HCT116 (cell line): Measurements from ENCODE around the gene P4HA1. TPM values are rescaled to one million over a fixed set of nuclear protein-coding genes. Genes with fewer than 3 reads are reported as not detected.

ENCODE experiments used
- ATAC-seq: fragments of 200-7000 bp; cut with Tn5 transposase; 2 replicates; pipeline ENCODE4 v1.9.1; 2020; ENCODE audit warnings: mild to moderate bottlenecking, moderate library complexity
- BruUV-seq: library from RNA; stranded (reverse); fragments of 400-500 nt; replicated peaks from 2 replicates; lab custom pipeline; 2021; lab: Mats Ljungman, UMichigan
- CTCF ChIA-PET: fragments of 300-600 bp; sonication (Branson Sonifier 250); formaldehyde crosslinking; loops from one replicate; lab custom pipeline; 2021; ENCODE audit warnings: antibody characterized with exemption; lab: Charles Lee
- POLR2A ChIA-PET: fragments of 300-600, 350-600 bp; sonication (Branson Sonifier 250); formaldehyde crosslinking; loops from one replicate; lab custom pipeline; 2021; ENCODE audit warnings: antibody characterized with exemption; lab: Charles Lee
- RAD21 ChIA-PET, 2 experiments: fragments of 300-600 bp; sonication (Branson Sonifier 250); formaldehyde crosslinking; loops; one replicate each; lab custom pipeline; 2023; ENCODE audit warnings: low total read pairs in 2 of 2; ENCODE audit not compliant: uncharacterized antibody in 2 of 2, unreplicated experiment in 2 of 2, low non-redundant PET in 1 of 2; lab: Charles Lee
- DNase-seq: peaks from one replicate; pipeline ENCODE4 v3.0.0-alpha.2; 2010; ENCODE audit warnings: low read depth, low spot score
- H2AFZ ChIP-seq: fragments of 200-600 bp; shearing (Covaris generic), sonication (generic); 2 replicates; pipeline ENCODE4 v1.6.1; 2017; ENCODE audit warnings: low read depth, mixed run types, mixed read lengths, antibody characterized with exemption, low read length; ENCODE audit not compliant: poor library complexity, severe bottlenecking
- H3K27ac ChIP-seq: 2 replicates; pipeline ENCODE4 v1.5.1; 2012; ENCODE audit warnings: low read depth, low read length
- H3K27me3 ChIP-seq: fragments of 200-600 bp; sonication (generic); 2 replicates; pipeline ENCODE4 v1.6.1; 2016; ENCODE audit warnings: mixed run types, low read length, mixed read lengths; ENCODE audit not compliant: insufficient read depth
- H3K36me3 ChIP-seq, 2 experiments: fragments of 200-500 bp in 1 of 2; fragments of 200-600 bp in 1 of 2; sonication (Bioruptor generic) in 1 of 2; sonication (generic) in 1 of 2; 2 replicates each; pipeline versions ENCODE4 v1.5.1 to v1.6.1; 2014 to 2016; ENCODE audit warnings: low read length in 2 of 2, inconsistent platforms in 1 of 2, mixed read lengths in 1 of 2, mixed run types in 1 of 2; ENCODE audit not compliant: insufficient read depth in 2 of 2, control insufficient read depth in 1 of 2
- H3K4me1 ChIP-seq, 2 experiments: fragments of 200-600 bp in 1 of 2; sonication (generic) in 1 of 2; 2 replicates each; pipeline versions ENCODE4 v1.5.1 to v1.6.1; 2012 to 2017; ENCODE audit warnings: low read length in 2 of 2, inconsistent platforms in 1 of 2, mild to moderate bottlenecking in 1 of 2, mixed read lengths in 1 of 2, mixed run types in 1 of 2, moderate library complexity in 1 of 2; ENCODE audit not compliant: insufficient read depth in 2 of 2, control insufficient read depth in 1 of 2
- H3K4me2 ChIP-seq: fragments of 200-600 bp; sonication (generic); 2 replicates; pipeline ENCODE4 v1.6.1; 2017; ENCODE audit warnings: mixed run types, low read length, mixed read lengths
- H3K4me3 ChIP-seq, 2 experiments: fragments of 200-600 bp in 1 of 2; sonication (generic) in 1 of 2; replicated peaks in 1 of 2; 2 replicates each; pipeline ENCODE4 v1.5.1; 2011 to 2016; ENCODE audit warnings: low read length in 2 of 2, control low read depth in 1 of 2, low read depth in 1 of 2, mild to moderate bottlenecking in 1 of 2, mixed read lengths in 1 of 2, mixed run types in 1 of 2
- H3K79me2 ChIP-seq: fragments of 200-600 bp; sonication (generic); 2 replicates; pipeline ENCODE4 v1.6.1; 2017; ENCODE audit warnings: mild to moderate bottlenecking, mixed run types, low read length, moderate library complexity, mixed read lengths; ENCODE audit not compliant: insufficient read depth
- H3K9ac ChIP-seq: fragments of 200-600 bp; sonication (generic); 2 replicates; pipeline ENCODE4 v1.6.1; 2016; ENCODE audit warnings: low read length, mixed read lengths
- H3K9me2 ChIP-seq: fragments of 200-600 bp; sonication (generic), shearing (Covaris generic); 2 replicates; pipeline ENCODE4 v1.6.1; 2017; ENCODE audit warnings: mixed run types, mild to moderate bottlenecking, moderate library complexity; ENCODE audit not compliant: insufficient read depth
- H3K9me3 ChIP-seq, 2 experiments: fragments of 200-500 bp in 1 of 2; fragments of 200-600 bp in 1 of 2; sonication (Bioruptor generic) in 1 of 2; sonication (generic) in 1 of 2; 2 replicates each; pipeline ENCODE4 v1.6.1; 2014 to 2017; ENCODE audit warnings: low read length in 2 of 2, mixed read lengths in 2 of 2, inconsistent platforms in 1 of 2, low read depth in 1 of 2, mild to moderate bottlenecking in 1 of 2, mixed run types in 1 of 2, moderate library complexity in 1 of 2; ENCODE audit not compliant: control insufficient read depth in 1 of 2, insufficient read depth in 1 of 2
- H4K20me1 ChIP-seq: fragments of 200-600 bp; sonication (generic), shearing (Covaris generic); 2 replicates; pipeline ENCODE4 v1.6.1; 2017; ENCODE audit warnings: mixed run types, mild to moderate bottlenecking, moderate library complexity; ENCODE audit not compliant: insufficient read depth
- ATF3 ChIP-seq: IDR thresholded peaks from 2 replicates; pipeline ENCODE4 v1.6.1; 2012
- EZH2 ChIP-seq: fragments of 200-600 bp; sonication (generic); IDR thresholded peaks from 2 replicates; pipeline ENCODE4 v1.6.1; 2017; ENCODE audit warnings: antibody characterized with exemption, mixed run types
- EZH2phosphoT487 ChIP-seq: fragments of 200-600 bp; IDR thresholded peaks from 2 replicates; pipeline ENCODE4 v1.6.1; 2018; ENCODE audit warnings: antibody characterized with exemption, borderline replicate concordance
- FOSL1 ChIP-seq: IDR thresholded peaks from 2 replicates; pipeline ENCODE4 v1.6.1; 2012; ENCODE audit warnings: low read depth
- POLR2AphosphoS5 ChIP-seq: IDR thresholded peaks from 2 replicates; pipeline ENCODE4 v1.6.1; 2011; ENCODE audit warnings: mild to moderate bottlenecking, low read depth, low read length, moderate library complexity
- SIN3A ChIP-seq: IDR thresholded peaks from 2 replicates; pipeline ENCODE4 v1.6.1; 2012; ENCODE audit warnings: low read depth
- YY1 ChIP-seq: IDR thresholded peaks from 2 replicates; pipeline ENCODE4 v1.6.1; 2011; ENCODE audit warnings: low read length, low read depth, moderate library complexity, mild to moderate bottlenecking; ENCODE audit not compliant: insufficient replicate concordance; ENCODE audit errors: extremely low read depth
- ZBTB33 ChIP-seq: IDR thresholded peaks from 2 replicates; pipeline ENCODE4 v1.6.1; 2011; ENCODE audit warnings: mild to moderate bottlenecking, low read length, moderate library complexity; ENCODE audit not compliant: insufficient replicate concordance; ENCODE audit errors: extremely low read depth
- ZNF274 ChIP-seq: fragments of 200-500 bp; sonication (Bioruptor generic); IDR thresholded peaks from 2 replicates; pipeline ENCODE4 v1.6.1; 2014; ENCODE audit warnings: mild to moderate bottlenecking, low read depth, low read length, inconsistent platforms
- intact Hi-C: fragments of 100-400 bp; cut with micrococcal nuclease; formaldehyde crosslinking; loops from 2 replicates; pipeline ENCODE4 v1.10.0; 2022
- total RNA-seq: library from RNA; stranded (reverse); gene quantifications from one replicate; pipeline ENCODE4 v1.2.1, GENCODE V29; 2021; ENCODE audit not compliant: unreplicated experiment
- TF ChIP-seq, protein P1 (sequence below), 3 experiments: fragments of 200-600 bp in 1 of 3; sonication (generic) in 1 of 3; IDR thresholded peaks in 2 of 3; conservative IDR thresholded peaks in 1 of 3; 2 replicates each; pipeline ENCODE4 v1.5.1; 2012 to 2017; ENCODE audit warnings: low read depth in 2 of 3, low read length in 2 of 3, antibody characterized with exemption in 1 of 3, borderline replicate concordance in 1 of 3, control low read depth in 1 of 3, mild to moderate bottlenecking in 1 of 3, mixed read lengths in 1 of 3, mixed run types in 1 of 3, moderate library complexity in 1 of 3; ENCODE audit not compliant: insufficient read depth in 1 of 3
- TF ChIP-seq, protein P2 (sequence below): IDR thresholded peaks from 2 replicates; pipeline ENCODE4 v1.6.1; 2012; ENCODE audit warnings: low read depth

Gene P4HA1
- total RNA-seq, 1 experiment from 2014 or later = 49.7 TPM

DNA sequence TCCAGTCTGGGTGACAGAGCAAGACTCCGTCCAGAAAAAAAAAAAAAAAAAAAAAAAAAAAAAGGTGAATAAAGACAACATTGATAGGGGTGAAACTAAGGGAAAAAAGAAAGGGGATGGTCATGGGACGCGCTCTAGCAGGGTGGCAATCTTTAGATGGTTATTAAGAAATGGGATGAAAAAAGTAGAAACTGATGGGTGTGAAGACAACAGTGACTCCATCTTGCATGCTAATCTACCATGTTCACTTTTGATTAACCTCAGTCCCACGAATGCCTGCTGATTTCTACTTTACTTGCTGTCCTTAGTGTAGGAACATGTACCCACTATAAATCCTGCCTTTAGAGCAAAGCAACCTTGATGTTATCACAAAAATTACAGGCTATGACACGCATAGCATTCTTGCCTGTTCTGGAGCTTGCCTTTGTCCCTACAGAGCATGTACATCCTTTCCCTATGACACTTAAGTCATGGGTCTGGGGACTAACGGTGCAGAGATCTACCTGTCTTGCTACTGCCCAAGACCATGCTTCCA, 38.5 kb downstream of the P4HA1 start:
- TF ChIP-seq EZH2 = no peak
- no peak for TF ChIP-seq SIN3A
- TF ChIP-seq, protein P1, sequence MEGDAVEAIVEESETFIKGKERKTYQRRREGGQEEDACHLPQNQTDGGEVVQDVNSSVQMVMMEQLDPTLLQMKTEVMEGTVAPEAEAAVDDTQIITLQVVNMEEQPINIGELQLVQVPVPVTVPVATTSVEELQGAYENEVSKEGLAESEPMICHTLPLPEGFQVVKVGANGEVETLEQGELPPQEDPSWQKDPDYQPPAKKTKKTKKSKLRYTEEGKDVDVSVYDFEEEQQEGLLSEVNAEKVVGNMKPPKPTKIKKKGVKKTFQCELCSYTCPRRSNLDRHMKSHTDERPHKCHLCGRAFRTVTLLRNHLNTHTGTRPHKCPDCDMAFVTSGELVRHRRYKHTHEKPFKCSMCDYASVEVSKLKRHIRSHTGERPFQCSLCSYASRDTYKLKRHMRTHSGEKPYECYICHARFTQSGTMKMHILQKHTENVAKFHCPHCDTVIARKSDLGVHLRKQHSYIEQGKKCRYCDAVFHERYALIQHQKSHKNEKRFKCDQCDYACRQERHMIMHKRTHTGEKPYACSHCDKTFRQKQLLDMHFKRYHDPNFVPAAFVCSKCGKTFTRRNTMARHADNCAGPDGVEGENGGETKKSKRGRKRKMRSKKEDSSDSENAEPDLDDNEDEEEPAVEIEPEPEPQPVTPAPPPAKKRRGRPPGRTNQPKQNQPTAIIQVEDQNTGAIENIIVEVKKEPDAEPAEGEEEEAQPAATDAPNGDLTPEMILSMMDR (IDR thresholded peaks at IDR 0.05 in 2 of 3, conservative IDR thresholded peaks at IDR 0.05 in 1 of 3; ENCODE audit: borderline replicate concordance in 1 of 3, insufficient read depth in 1 of 3, low read depth in 2 of 3, low read length in 2 of 3) = no peak
- no peak for TF ChIP-seq YY1
- no peak for TF ChIP-seq FOSL1
- no peak for TF ChIP-seq ZBTB33
- TF ChIP-seq ZNF274 = no peak
- no peak for TF ChIP-seq EZH2phosphoT487
- TF ChIP-seq ATF3 = no peak
- TF ChIP-seq POLR2AphosphoS5 = no peak
- TF ChIP-seq, protein P2, sequence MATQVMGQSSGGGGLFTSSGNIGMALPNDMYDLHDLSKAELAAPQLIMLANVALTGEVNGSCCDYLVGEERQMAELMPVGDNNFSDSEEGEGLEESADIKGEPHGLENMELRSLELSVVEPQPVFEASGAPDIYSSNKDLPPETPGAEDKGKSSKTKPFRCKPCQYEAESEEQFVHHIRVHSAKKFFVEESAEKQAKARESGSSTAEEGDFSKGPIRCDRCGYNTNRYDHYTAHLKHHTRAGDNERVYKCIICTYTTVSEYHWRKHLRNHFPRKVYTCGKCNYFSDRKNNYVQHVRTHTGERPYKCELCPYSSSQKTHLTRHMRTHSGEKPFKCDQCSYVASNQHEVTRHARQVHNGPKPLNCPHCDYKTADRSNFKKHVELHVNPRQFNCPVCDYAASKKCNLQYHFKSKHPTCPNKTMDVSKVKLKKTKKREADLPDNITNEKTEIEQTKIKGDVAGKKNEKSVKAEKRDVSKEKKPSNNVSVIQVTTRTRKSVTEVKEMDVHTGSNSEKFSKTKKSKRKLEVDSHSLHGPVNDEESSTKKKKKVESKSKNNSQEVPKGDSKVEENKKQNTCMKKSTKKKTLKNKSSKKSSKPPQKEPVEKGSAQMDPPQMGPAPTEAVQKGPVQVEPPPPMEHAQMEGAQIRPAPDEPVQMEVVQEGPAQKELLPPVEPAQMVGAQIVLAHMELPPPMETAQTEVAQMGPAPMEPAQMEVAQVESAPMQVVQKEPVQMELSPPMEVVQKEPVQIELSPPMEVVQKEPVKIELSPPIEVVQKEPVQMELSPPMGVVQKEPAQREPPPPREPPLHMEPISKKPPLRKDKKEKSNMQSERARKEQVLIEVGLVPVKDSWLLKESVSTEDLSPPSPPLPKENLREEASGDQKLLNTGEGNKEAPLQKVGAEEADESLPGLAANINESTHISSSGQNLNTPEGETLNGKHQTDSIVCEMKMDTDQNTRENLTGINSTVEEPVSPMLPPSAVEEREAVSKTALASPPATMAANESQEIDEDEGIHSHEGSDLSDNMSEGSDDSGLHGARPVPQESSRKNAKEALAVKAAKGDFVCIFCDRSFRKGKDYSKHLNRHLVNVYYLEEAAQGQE = no peak
- no TSS peak for BruUV-seq
- H3K9me3 ChIP-seq = no peaks in the 10 kb centered on the region
- no peak overlapping the region for H3K4me3 ChIP-seq
- no peak overlapping the region for H3K9ac ChIP-seq
- H3K27ac ChIP-seq = no peak overlapping the region
- ChIA-PET POLR2A (no interaction called here), RAD21 (no interaction called here), CTCF (no interaction called here)
- no peak overlapping the region for H3K4me2 ChIP-seq
- ATAC-seq (no peak), DNase-seq (no peak)
- no peak overlapping the region for H2AFZ ChIP-seq
- no peaks in the 10 kb centered on the region for H4K20me1 ChIP-seq
- peaks cover 7 to 10% of the 10 kb centered on the region in 2 experiments for H3K36me3 ChIP-seq
- H3K27me3 ChIP-seq = no peaks in the 10 kb centered on the region
- no peaks in the 10 kb centered on the region for H3K9me2 ChIP-seq
- H3K4me1 ChIP-seq = no peaks in the 10 kb centered on the region
- 0 out of 2 replicates have a peak, but pooled peaks cover 3% of the 10 kb centered on the region for H3K79me2 ChIP-seq
- intact Hi-C loops = no loop called here
